GM12878 (cell line): Measurements from ENCODE around the gene THAP4. TPM values are rescaled to one million over a fixed set of nuclear protein-coding genes. Genes with fewer than 3 reads are reported as not detected.

Experiments
- ATAC-seq: fragments of 200-7000 bp; cut with Tn5 transposase; 3 replicates; pipeline ENCODE4 v1.9.1; 2020; ENCODE audit warnings: mild to moderate bottlenecking, moderate library complexity
- BruUV-seq: library from RNA; stranded (reverse); fragments of 400-500 nt; replicated peaks from 2 replicates; lab custom pipeline; 2021; lab: Mats Ljungman, UMichigan
- CTCF ChIA-PET: fragments of 300-600 bp; sonication (Branson Sonifier 250); formaldehyde crosslinking; extraction: SDS; loops from one replicate; lab custom pipeline; 2021; ENCODE audit warnings: inconsistent platforms; lab: Yijun Ruan, JAX
- POLR2A ChIA-PET: fragments of 350-600 bp; formaldehyde crosslinking; extraction: SDS; loops from one replicate; lab custom pipeline; 2021; ENCODE audit warnings: inconsistent platforms; lab: Charles Lee
- RAD21 ChIA-PET: fragments of 300-600 bp; sonication (Branson Sonifier 250); formaldehyde crosslinking; loops from one replicate; lab custom pipeline; 2023; ENCODE audit warnings: antibody characterized with exemption; ENCODE audit not compliant: unreplicated experiment; lab: Charles Lee
- SMC1A ChIA-PET: fragments of 300-600 bp; sonication (Branson Sonifier 250); formaldehyde crosslinking; loops from one replicate; lab custom pipeline; 2023; ENCODE audit not compliant: unreplicated experiment, uncharacterized antibody; lab: Charles Lee
- DNase-seq: peaks from one replicate; pipeline ENCODE4 v3.0.0-alpha.2; 2011; ENCODE audit warnings: low read depth, low spot score
- FAIRE-seq: peaks from 3 replicates; lab custom pipeline; 2011; peaks lifted over from hg19 to GRCh38; lab: Jason Lieb, UNC
- H2AFZ ChIP-seq: 2 replicates; pipeline ENCODE4 v1.6.0; 2011; ENCODE audit warnings: low read depth, low read length, control low read depth; ENCODE audit not compliant: control insufficient read depth
- H3K27ac ChIP-seq: 2 replicates; pipeline ENCODE4 v1.5.1; 2011; ENCODE audit warnings: control low read depth; ENCODE audit not compliant: control insufficient read depth, insufficient read depth
- H3K27me3 ChIP-seq, 2 experiments: replicated peaks in 1 of 2; 2 replicates each; pipeline versions ENCODE4 v1.6.0 to v1.6.1; 2011; ENCODE audit warnings: low read length in 1 of 2; ENCODE audit not compliant: control insufficient read depth in 2 of 2, insufficient read depth in 2 of 2
- H3K36me3 ChIP-seq, 2 experiments: 2 replicates each; pipeline ENCODE4 v1.5.1; 2011; ENCODE audit warnings: low read length in 1 of 2; ENCODE audit not compliant: control insufficient read depth in 2 of 2, insufficient read depth in 2 of 2
- H3K4me1 ChIP-seq: 2 replicates; pipeline ENCODE4 v1.6.1; 2011; ENCODE audit warnings: mild to moderate bottlenecking, low read length, moderate library complexity, mixed read lengths; ENCODE audit not compliant: control insufficient read depth, insufficient read depth
- H3K4me2 ChIP-seq: 2 replicates; pipeline ENCODE4 v1.6.0; 2011; ENCODE audit warnings: control low read depth; ENCODE audit not compliant: control insufficient read depth, insufficient read depth
- H3K4me3 ChIP-seq: fragments of 200-600 bp; sonication (generic); 2 replicates; pipeline ENCODE4 v1.5.1; 2016
- H3K79me2 ChIP-seq: 2 replicates; pipeline ENCODE4 v1.6.0; 2011; ENCODE audit warnings: low read length; ENCODE audit not compliant: control insufficient read depth, insufficient read depth
- H3K9ac ChIP-seq: 2 replicates; pipeline ENCODE4 v1.8.0; 2011; ENCODE audit warnings: low read length, control low read depth, mixed read lengths; ENCODE audit not compliant: control insufficient read depth, insufficient read depth
- H3K9me3 ChIP-seq: replicated peaks from 3 replicates; pipeline ENCODE4 v1.5.1; 2011; ENCODE audit warnings: mild to moderate bottlenecking, low read length; ENCODE audit not compliant: control insufficient read depth, insufficient read depth
- H4K20me1 ChIP-seq: 2 replicates; pipeline ENCODE4 v1.6.0; 2011; ENCODE audit not compliant: control insufficient read depth, insufficient read depth
- CUX1 ChIP-seq: IDR thresholded peaks from 2 replicates; pipeline ENCODE4 v1.6.1; 2012; ENCODE audit warnings: improper control_type of control experiment, low read depth, low read length; ENCODE audit not compliant: insufficient replicate concordance
- EZH2 ChIP-seq: IDR thresholded peaks from 2 replicates; pipeline ENCODE4 v1.6.1; 2012; ENCODE audit warnings: low read depth, mild to moderate bottlenecking, control low read depth, inconsistent platforms, low read length, borderline replicate concordance; ENCODE audit not compliant: control insufficient read depth
- IRF4 ChIP-seq: IDR thresholded peaks from 2 replicates; pipeline ENCODE4 v1.6.1; 2011; ENCODE audit warnings: low read depth, low read length
- JUND ChIP-seq: IDR thresholded peaks from 2 replicates; pipeline ENCODE4 v1.6.1; 2012; ENCODE audit warnings: low read depth, mild to moderate bottlenecking, low read length, improper control_type of control experiment, moderate library complexity
- NFXL1 ChIP-seq: fragments of 450-650 bp; IDR thresholded peaks from 2 replicates; pipeline ENCODE4 v1.6.1; 2017; ENCODE audit warnings: antibody characterized with exemption, mild to moderate bottlenecking, borderline replicate concordance
- SMC3 ChIP-seq: IDR thresholded peaks from 2 replicates; pipeline ENCODE4 v1.6.1; 2011; ENCODE audit warnings: low read length, improper control_type of control experiment, borderline replicate concordance
- TARDBP ChIP-seq: IDR thresholded peaks from 2 replicates; pipeline ENCODE4 v1.6.1; 2016; ENCODE audit warnings: borderline replicate concordance
- ZZZ3 ChIP-seq: IDR thresholded peaks from 2 replicates; pipeline ENCODE4 v1.6.1; 2011; ENCODE audit warnings: low read depth; ENCODE audit not compliant: control insufficient read depth, insufficient read length
- WGBS: methylation state at CpG from one replicate; pipeline ENCODE4 v1.1.6; 2016; ENCODE audit warnings: low lambda C conversion rate; ENCODE audit not compliant: insufficient replicate concordance, insufficient coverage; ENCODE audit errors: missing lambda C conversion rate; 5-methylcytosine and 5-hydroxymethylcytosine counted together
- in situ Hi-C: fragments of 300-500 bp; cut with MboI; formaldehyde crosslinking; loops from 9 replicates; pipeline ENCODE4 v1.14.3; 2018; ENCODE audit warnings: mixed read lengths
- intact Hi-C: fragments of 100-400 bp; cut with micrococcal nuclease; formaldehyde crosslinking; loops from one replicate; pipeline ENCODE4 v1.14.2; 2022; ENCODE audit not compliant: unreplicated experiment
- polyA plus RNA-seq, 11 experiments: library from polyadenylated mRNA; depleted of rRNA in 4 of 11; unstranded in 6 of 11; stranded (reverse) in 5 of 11; fragments of >200 nt; fragmentation: Nextera tagmentation in 4 of 11; fragmentation: Illumina TruSeq in 1 of 11; extraction: Ambion mirVana in 4 of 11; extraction: Trizol in 1 of 11; gene quantifications; 1 replicate in 1 of 11; 2 replicates in 10 of 11; pipeline versions ENCODE4 v1.2.1 to v1.2.3, GENCODE V29; 2011 to 2016; ENCODE audit warnings: inconsistent platforms in 2 of 11, missing spikeins in 2 of 11, low read depth in 1 of 11
- total RNA-seq, 4 experiments: library from RNA; depleted of rRNA in 3 of 4; stranded (reverse); fragments of >200 nt in 3 of 4; fragmentation: Illumina TruSeq in 1 of 4; extraction: Trizol in 1 of 4; gene quantifications; 2 replicates each; pipeline versions ENCODE4 v1.2.1 to v1.2.3, GENCODE V29; 2013 to 2021
- TF ChIP-seq, protein P1 (sequence below): IDR thresholded peaks from 2 replicates; pipeline ENCODE4 v1.6.1; 2011; ENCODE audit warnings: borderline replicate concordance, low read depth, mild to moderate bottlenecking, moderate library complexity, low read length; ENCODE audit not compliant: insufficient read depth, poor library complexity, severe bottlenecking

The THAP4 gene
- total and polyA plus RNA-seq, 10 of the 15 experiments (the other 5 are each of a cell fraction or from before 2014, with no cell fraction given) = 12.9 to 67.7 (median 44.5) TPM

- RAD21 ChIA-PET = no interaction called here
- no peak for TF ChIP-seq TARDBP
- no peak for TF ChIP-seq ZZZ3
- no peak for TF ChIP-seq SMC3
- POLR2A ChIA-PET = no interaction called here
- no peaks in the 10 kb centered on the region for H4K20me1 ChIP-seq
- no peak overlapping the region for H3K4me3 ChIP-seq
- H3K4me1 ChIP-seq = no peaks in the 10 kb centered on the region
- CTCF ChIA-PET = no interaction called here
- DNase-seq = no peak
- no peak overlapping the region for H2AFZ ChIP-seq
- no peak overlapping the region for H3K27ac ChIP-seq
- intact Hi-C loops = no loop called here
- H3K27me3 ChIP-seq = no peaks in the 10 kb centered on the region
- H3K9me3 ChIP-seq = no peaks in the 10 kb centered on the region
- SMC1A ChIA-PET = no interaction called here
- FAIRE-seq = no peak
- 97% methylated on average over 14 of the region's 17 CpGs for WGBS
- no peak overlapping the region for H3K4me2 ChIP-seq
- no peaks in the 10 kb centered on the region for H3K79me2 ChIP-seq
- no peak overlapping the region for H3K9ac ChIP-seq
- in situ Hi-C loops = no loop called here
- peaks cover 12 to 19% of the 10 kb centered on the region in 2 experiments for H3K36me3 ChIP-seq
- ATAC-seq = no peak
- BruUV-seq = no TSS peak
Measured at GRCh38 chr2:241602720-241603119, 34.2 kb downstream of the THAP4 start.

DNA sequence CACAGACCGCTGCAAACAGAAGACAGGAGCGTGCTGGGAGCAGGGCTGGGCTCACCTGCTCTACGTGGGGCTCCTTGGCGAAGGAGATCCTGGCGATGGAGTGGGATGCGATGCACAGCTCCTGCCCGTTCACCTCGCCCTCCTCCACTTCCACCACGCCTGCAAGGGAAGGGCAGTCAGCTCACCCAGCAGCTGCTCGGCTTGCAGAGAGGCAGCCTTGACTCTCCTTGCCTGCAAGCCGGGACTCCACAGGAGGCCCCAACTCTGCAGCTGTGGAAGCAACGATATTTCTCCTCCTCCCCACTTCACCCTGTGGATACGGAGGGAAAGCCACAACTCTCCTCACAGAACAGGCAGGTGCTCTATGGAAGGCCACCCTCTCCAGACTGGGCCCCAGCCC lies 35.1 kb downstream of the THAP4 start:
- in situ Hi-C loops = no loop called here
- RAD21 ChIA-PET = no interaction called here
- no peak for TF ChIP-seq JUND
- no peak for TF ChIP-seq NFXL1
- TF ChIP-seq CUX1 = no peak
- TF ChIP-seq EZH2 = no peak
- no peak for TF ChIP-seq IRF4
- TF ChIP-seq, protein P1, sequence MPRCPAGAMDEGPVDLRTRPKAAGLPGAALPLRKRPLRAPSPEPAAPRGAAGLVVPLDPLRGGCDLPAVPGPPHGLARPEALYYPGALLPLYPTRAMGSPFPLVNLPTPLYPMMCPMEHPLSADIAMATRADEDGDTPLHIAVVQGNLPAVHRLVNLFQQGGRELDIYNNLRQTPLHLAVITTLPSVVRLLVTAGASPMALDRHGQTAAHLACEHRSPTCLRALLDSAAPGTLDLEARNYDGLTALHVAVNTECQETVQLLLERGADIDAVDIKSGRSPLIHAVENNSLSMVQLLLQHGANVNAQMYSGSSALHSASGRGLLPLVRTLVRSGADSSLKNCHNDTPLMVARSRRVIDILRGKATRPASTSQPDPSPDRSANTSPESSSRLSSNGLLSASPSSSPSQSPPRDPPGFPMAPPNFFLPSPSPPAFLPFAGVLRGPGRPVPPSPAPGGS = no peak

More for the DNA sequence above, 35.1 kb downstream of the THAP4 start:
- Histone ChIP-seq H3K4me2 (no peak overlapping the region), H3K4me1 (no peaks in the 10 kb centered on the region), H2AFZ (no peak overlapping the region), H4K20me1 (no peaks in the 10 kb centered on the region), H3K36me3 (peaks cover 15 to 18% of the 10 kb centered on the region in 2 experiments), H3K9me3 (no peaks in the 10 kb centered on the region), H3K27me3 (no peaks in the 10 kb centered on the region), H3K9ac (no peak overlapping the region), H3K79me2 (no peaks in the 10 kb centered on the region), H3K4me3 (no peak overlapping the region), H3K27ac (no peak overlapping the region)
- SMC1A ChIA-PET = no interaction called here
- intact Hi-C loops = no loop called here
- ATAC-seq (no peak), DNase-seq (no peak), FAIRE-seq (no peak)
- WGBS = 90% methylated on average over 13 of the region's 13 CpGs
- no TSS peak for BruUV-seq
- CTCF ChIA-PET = no interaction called here
- POLR2A ChIA-PET = no interaction called here
